ENCODE measurements around the gene VGF.
A peak's percentile ranks its signal among the peaks of the same experiment; 100 is the strongest.

The VGF gene

DNA sequence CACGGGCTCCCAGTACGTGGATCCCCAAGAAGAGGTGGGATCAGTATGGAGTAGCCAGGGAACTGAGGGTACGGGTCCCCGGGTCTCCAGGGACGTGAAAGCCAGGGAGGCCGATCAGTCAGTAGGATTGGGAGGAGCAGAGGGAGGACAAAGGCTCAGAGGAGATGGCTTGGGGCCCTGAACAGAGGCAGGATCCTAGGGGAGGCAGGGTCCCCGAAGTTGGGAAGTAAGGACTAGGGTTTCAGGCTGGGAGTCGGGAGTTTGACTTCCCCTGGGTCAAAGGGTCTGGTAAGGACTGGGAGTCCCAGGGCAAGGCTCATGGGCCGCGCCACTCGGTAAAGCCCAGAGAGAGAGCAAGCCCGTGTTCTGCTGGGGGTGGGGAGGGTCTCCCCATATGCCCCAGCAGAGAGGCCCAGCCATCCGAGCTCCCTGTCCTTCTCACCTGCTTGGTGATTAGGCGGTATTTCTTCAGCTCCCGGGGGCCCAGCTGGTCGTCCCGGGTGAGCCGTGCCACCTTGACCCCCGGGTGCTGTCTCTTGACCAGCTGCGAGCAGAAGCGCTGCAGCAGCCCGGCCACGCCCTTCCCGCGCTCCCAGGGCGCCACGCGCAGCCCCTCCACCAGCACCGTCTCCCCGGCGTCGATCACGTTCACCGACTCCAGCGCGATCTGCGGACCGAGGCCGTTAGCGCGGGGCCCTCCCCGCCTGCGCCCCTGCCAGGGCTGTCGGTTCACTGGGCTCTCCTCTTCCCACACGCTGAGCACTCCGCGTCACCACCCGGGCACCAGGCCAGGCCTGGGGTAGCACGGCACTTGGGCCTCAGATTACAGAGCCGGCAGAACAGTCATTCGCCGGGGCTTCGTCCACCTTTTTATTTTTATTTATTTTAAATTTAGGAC, 7.7 kb upstream of the VGF start:
- peak overlapping the region; percentile 20 for H3K4me3 ChIP-seq (ENCODE audit: low read length)
- peak; percentile 63 for DNase-seq (ENCODE audit: low read depth)
- TF ChIP-seq, protein P1, sequence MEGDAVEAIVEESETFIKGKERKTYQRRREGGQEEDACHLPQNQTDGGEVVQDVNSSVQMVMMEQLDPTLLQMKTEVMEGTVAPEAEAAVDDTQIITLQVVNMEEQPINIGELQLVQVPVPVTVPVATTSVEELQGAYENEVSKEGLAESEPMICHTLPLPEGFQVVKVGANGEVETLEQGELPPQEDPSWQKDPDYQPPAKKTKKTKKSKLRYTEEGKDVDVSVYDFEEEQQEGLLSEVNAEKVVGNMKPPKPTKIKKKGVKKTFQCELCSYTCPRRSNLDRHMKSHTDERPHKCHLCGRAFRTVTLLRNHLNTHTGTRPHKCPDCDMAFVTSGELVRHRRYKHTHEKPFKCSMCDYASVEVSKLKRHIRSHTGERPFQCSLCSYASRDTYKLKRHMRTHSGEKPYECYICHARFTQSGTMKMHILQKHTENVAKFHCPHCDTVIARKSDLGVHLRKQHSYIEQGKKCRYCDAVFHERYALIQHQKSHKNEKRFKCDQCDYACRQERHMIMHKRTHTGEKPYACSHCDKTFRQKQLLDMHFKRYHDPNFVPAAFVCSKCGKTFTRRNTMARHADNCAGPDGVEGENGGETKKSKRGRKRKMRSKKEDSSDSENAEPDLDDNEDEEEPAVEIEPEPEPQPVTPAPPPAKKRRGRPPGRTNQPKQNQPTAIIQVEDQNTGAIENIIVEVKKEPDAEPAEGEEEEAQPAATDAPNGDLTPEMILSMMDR (conservative IDR thresholded peaks at IDR 0.05; ENCODE audit: low read length) = no peak

DNA sequence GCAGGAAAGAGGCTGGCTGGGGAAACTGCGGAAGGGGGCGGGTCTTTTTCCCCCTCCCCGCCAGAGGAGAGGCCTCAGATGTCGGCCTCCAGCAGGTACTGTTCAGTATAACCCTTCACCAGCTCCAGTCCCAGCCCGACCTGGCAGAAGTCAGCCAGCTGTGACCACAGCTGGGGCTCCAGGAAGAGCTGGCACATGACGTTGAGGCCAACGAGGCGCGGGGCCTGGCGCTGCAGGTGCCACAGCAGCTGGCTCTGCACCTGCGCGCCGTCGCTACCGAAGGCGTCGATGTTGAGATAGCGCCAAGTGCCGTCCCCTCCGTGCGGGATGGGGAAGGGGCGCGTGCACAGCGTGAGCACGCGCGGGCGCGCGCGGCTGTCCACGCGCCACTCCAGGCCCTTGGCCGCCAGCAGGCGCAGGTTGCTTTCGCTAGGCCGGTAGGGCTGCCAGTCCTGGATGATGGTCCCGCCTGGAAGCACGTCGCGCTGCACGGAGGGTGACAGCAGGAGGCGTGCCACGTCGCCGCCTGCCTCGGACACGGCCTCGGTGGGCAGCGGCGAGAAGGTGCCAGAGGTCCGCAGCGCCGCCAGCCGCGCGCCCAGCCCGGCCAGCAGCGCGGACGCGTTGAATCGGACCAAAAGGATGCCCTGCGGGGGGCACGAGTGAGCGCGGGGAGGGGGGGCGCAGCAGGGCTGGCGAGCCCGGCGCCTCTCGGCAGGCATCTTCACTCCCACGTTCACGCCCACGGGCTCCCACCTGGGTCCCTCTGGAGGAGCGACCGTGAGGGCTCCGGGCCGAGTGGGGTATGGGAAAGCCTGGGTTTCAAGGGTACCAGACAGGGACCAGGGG, 6.9 kb upstream of the VGF start:
- TF ChIP-seq, protein P1 (conservative IDR thresholded peaks at IDR 0.05; ENCODE audit: low read length) = no peak
- H3K4me3 ChIP-seq (ENCODE audit: low read length) = no peak overlapping the region
- no peak for DNase-seq (ENCODE audit: low read depth)

GRCh38 chr7:101171442-101171837, 6.1 kb upstream of the VGF start:
- H3K4me3 ChIP-seq (ENCODE audit: low read length) = no peak overlapping the region

GRCh38 chr7:101170617-101171441, 5.5 kb upstream of the VGF start:
- no peak overlapping the region for H3K4me3 ChIP-seq (ENCODE audit: low read length)
- DNase-seq (ENCODE audit: low read depth) = no peak
- TF ChIP-seq, protein P1 (conservative IDR thresholded peaks at IDR 0.05; ENCODE audit: low read length) = no peak

More at GRCh38 chr7:101171442-101171837, 6.1 kb upstream of the VGF start:
- TF ChIP-seq, protein P1 (conservative IDR thresholded peaks at IDR 0.05; ENCODE audit: low read length) = peak; percentile 39
- DNase-seq (ENCODE audit: low read depth) = no peak

GRCh38 chr7:101169838-101170551, 4.6 kb upstream of the VGF start:
- TF ChIP-seq, protein P1 (conservative IDR thresholded peaks at IDR 0.05; ENCODE audit: low read length) = peak; percentile 82
- DNase-seq (ENCODE audit: low read depth) = peak; percentile 51
- H3K4me3 ChIP-seq (ENCODE audit: low read length) = peak overlapping the region; percentile 27
